Kidney (tissue), 14 donors: ENCODE results near the gene PLA2G4D. TPM values are rescaled to one million over a fixed set of nuclear protein-coding genes. Genes with fewer than 3 reads are reported as not detected.

ENCODE experiments used
- DNase-seq, 5 donors: peaks; one replicate each; pipeline ENCODE4 v3.0.0-alpha.2; 2013 to 2020
- FAIRE-seq: peaks from 2 replicates; lab custom pipeline; 2012; peaks lifted over from hg19 to GRCh38; lab: Jason Lieb, UNC
- H3K27ac ChIP-seq, 2 donors: one replicate each; pipeline ENCODE4 v1.7.0; 2013; ENCODE audit warnings: low read depth in 2 of 2, low read length in 2 of 2, inconsistent platforms in 1 of 2
- H3K27me3 ChIP-seq: one replicate; pipeline ENCODE4 v1.7.1; 2013; ENCODE audit warnings: low read length, inconsistent platforms; ENCODE audit not compliant: control insufficient read depth, insufficient read depth
- H3K36me3 ChIP-seq, 3 donors: one replicate each; pipeline versions ENCODE4 v1.7.0 to v1.7.1; 2013; ENCODE audit warnings: low read length in 3 of 3, control low read depth in 1 of 3, inconsistent platforms in 1 of 3; ENCODE audit not compliant: insufficient read depth in 3 of 3, control insufficient read depth in 2 of 3
- H3K4me1 ChIP-seq, 3 donors: one replicate each; pipeline versions ENCODE4 v1.7.0 to v1.7.1; 2013; ENCODE audit warnings: low read length in 3 of 3, inconsistent platforms in 1 of 3, low read depth in 1 of 3; ENCODE audit not compliant: control insufficient read depth in 2 of 3, insufficient read depth in 2 of 3
- H3K4me3 ChIP-seq, 3 donors: one replicate each; pipeline versions ENCODE4 v1.7.0 to v1.8.1; 2013; ENCODE audit warnings: low read length in 3 of 3, control low read depth in 1 of 3, inconsistent platforms in 1 of 3
- H3K9ac ChIP-seq, 3 donors: one replicate each; pipeline versions ENCODE4 v1.7.0 to v1.7.1; 2013; ENCODE audit warnings: low read length in 3 of 3, control low read depth in 1 of 3, inconsistent platforms in 1 of 3
- H3K9me3 ChIP-seq, 3 donors: one replicate each; pipeline versions ENCODE4 v1.7.0 to v1.7.1; 2013; ENCODE audit warnings: low read length in 3 of 3, control low read depth in 1 of 3, inconsistent platforms in 1 of 3; ENCODE audit not compliant: control insufficient read depth in 2 of 3, insufficient read depth in 1 of 3
- CTCF ChIP-seq: IDR thresholded peaks from 3 replicates; pipeline ENCODE4 v1.5.1; 2012; ENCODE audit warnings: mild to moderate bottlenecking, moderate library complexity, borderline replicate concordance; ENCODE audit not compliant: insufficient read depth; ENCODE audit errors: extremely low read depth
- intact Hi-C: fragments of 100-400 bp; cut with DNase I; formaldehyde crosslinking; loops from one replicate; pipeline ENCODE4 v1.11.1; 2022
- polyA plus RNA-seq: library from polyadenylated mRNA; stranded (reverse); fragments of 350-450 nt; fragmentation: Illumina TruSeq; extraction: RNeasy Lipid Tissue Mini Kit (QIAGEN cat#74804); gene quantifications from one replicate; pipeline ENCODE4 v1.2.3, GENCODE V29; 2014; ENCODE audit warnings: low read depth, low replicate concordance; ENCODE audit not compliant: insufficient read depth
- total RNA-seq: library from RNA; stranded (reverse); fragmentation: NEBNext Ultra II Directional; extraction: Animal tissue kit (Norgen Biotek cat#: 25700); gene quantifications from one replicate; pipeline ENCODE4 v1.2.1, GENCODE V29; 2021
- donor health status: control.
- donor health status: control.
- donor health status: control.
- donor health status: control.
- donor health status: control.
- donor health status: DM: yes; HTN: yes; CAD: no.
- donor health status: Normal renal cell carcinoma (clear cell type).

PLA2G4D gene
- total and polyA plus RNA-seq, 2 donors from 2014 or later, result not detected

- H3K36me3 ChIP-seq, result no peaks in the 10 kb centered on the region
- H3K4me3 ChIP-seq, result no peak overlapping the region
- no peak for TF ChIP-seq CTCF
- no peak overlapping the region for H3K27ac ChIP-seq
- DNase-seq (no peak), FAIRE-seq (no peak)
- no peaks in the 10 kb centered on the region for H3K9me3 ChIP-seq
- H3K9ac ChIP-seq, result no peak overlapping the region
- H3K4me1 ChIP-seq, result no peaks in the 10 kb centered on the region
- intact Hi-C loops, result no loop called here
- no peaks in the 10 kb centered on the region for H3K27me3 ChIP-seq
These were observed 34.1 kb upstream of the PLA2G4D start for GRCh38 chr15:42128476-42128875.

- no peak for TF ChIP-seq CTCF
- intact Hi-C loops, result no loop called here
- H3K9me3 ChIP-seq, result no peaks in the 10 kb centered on the region
- H3K27ac ChIP-seq, result no peak overlapping the region
- H3K4me1 ChIP-seq, result no peaks in the 10 kb centered on the region
- no peak for DNase-seq
- no peak overlapping the region for H3K9ac ChIP-seq
- no peak overlapping the region for H3K4me3 ChIP-seq
- FAIRE-seq, result no peak
- no peaks in the 10 kb centered on the region for H3K36me3 ChIP-seq
- H3K27me3 ChIP-seq, result no peaks in the 10 kb centered on the region
These were observed 29.2 kb upstream of the PLA2G4D start for GRCh38 chr15:42123546-42123945.

DNA sequence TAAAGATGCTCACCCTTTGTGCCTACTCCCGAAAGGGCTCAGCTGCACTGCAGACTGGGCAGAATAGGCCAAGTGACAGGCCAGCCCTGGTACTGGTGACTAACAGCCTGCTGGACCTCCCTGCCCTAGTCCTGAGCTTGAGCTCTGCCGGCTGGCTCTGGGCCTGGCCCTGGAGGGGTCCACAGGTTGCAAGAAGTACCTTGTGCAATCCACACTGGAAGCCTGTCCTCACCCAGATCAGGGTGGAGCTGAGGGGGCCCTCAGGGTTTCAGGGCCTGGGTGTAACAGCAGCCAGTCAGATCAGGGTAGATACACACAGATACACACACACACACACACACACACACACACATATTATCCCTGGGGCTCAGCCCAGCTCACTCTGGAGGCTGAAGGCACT, 27.3 kb upstream of the PLA2G4D start:
- H3K4me3 ChIP-seq, result no peak overlapping the region
- intact Hi-C loops, result no loop called here
- no peaks in the 10 kb centered on the region for H3K9me3 ChIP-seq
- no peak overlapping the region for H3K27ac ChIP-seq
- H3K36me3 ChIP-seq, result no peaks in the 10 kb centered on the region
- H3K9ac ChIP-seq, result no peak overlapping the region
- H3K27me3 ChIP-seq, result no peaks in the 10 kb centered on the region
- FAIRE-seq (no peak), DNase-seq (no peak)
- H3K4me1 ChIP-seq, result no peaks in the 10 kb centered on the region
- no peak for TF ChIP-seq CTCF

DNA sequence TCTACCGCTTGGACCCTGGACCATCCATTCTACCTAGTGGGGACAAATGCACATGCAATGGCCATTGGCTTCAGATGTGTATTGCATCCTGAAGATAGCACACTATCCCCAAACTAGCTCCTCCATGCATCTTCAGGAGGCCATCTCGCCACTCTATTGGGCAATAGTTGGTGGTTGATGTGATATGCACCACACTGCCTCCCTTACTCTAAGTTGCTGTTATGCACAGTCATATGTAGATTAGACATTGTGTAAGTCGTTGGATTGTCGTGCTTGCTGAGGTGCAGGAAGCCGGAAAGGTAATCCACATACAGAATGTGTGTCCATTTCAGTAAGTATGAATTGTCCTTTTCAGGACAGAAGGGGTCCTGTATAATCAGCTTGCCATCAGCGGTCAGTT, 26.7 kb upstream of the PLA2G4D start:
- Histone ChIP-seq H3K27ac (no peak overlapping the region), H3K9me3 (no peaks in the 10 kb centered on the region), H3K27me3 (no peaks in the 10 kb centered on the region), H3K9ac (no peak overlapping the region), H3K4me1 (no peaks in the 10 kb centered on the region), H3K4me3 (no peak overlapping the region), H3K36me3 (no peaks in the 10 kb centered on the region)
- intact Hi-C loops, result no loop called here
- no peak for TF ChIP-seq CTCF
- no peak for DNase-seq
- FAIRE-seq, result no peak
